Stomach smooth muscle (tissue), 2 donors: ENCODE data around the gene EXOC6.

Experiments
- H3K27ac ChIP-seq: one replicate; pipeline ENCODE4 v1.7.0; 2013; ENCODE audit warnings: mild to moderate bottlenecking, low read length, inconsistent platforms
- H3K27me3 ChIP-seq, 2 donors: one replicate each; pipeline ENCODE4 v1.7.0; 2013; ENCODE audit warnings: low read length in 2 of 2; ENCODE audit not compliant: insufficient read depth in 2 of 2, control insufficient read depth in 1 of 2
- H3K36me3 ChIP-seq, 2 donors: one replicate each; pipeline ENCODE4 v1.7.0; 2013; ENCODE audit warnings: low read length in 2 of 2; ENCODE audit not compliant: control insufficient read depth in 2 of 2, insufficient read depth in 2 of 2
- H3K4me1 ChIP-seq: one replicate; pipeline ENCODE4 v1.7.0; 2013; ENCODE audit warnings: low read length; ENCODE audit not compliant: control insufficient read depth, insufficient read depth
- H3K4me3 ChIP-seq, 2 donors: one replicate each; pipeline ENCODE4 v1.7.0; 2013; ENCODE audit warnings: low read length in 2 of 2
- H3K9ac ChIP-seq, 2 donors: one replicate each; pipeline ENCODE4 v1.7.0; 2013; ENCODE audit warnings: low read length in 2 of 2, mild to moderate bottlenecking in 1 of 2
- H3K9me3 ChIP-seq, 2 donors: one replicate each; pipeline ENCODE4 v1.7.0; 2013; ENCODE audit warnings: low read length in 2 of 2; ENCODE audit not compliant: control insufficient read depth in 2 of 2
- donor health status: healthy.
- donor health status: Pancreatic carcinoma.

The EXOC6 gene

DNA sequence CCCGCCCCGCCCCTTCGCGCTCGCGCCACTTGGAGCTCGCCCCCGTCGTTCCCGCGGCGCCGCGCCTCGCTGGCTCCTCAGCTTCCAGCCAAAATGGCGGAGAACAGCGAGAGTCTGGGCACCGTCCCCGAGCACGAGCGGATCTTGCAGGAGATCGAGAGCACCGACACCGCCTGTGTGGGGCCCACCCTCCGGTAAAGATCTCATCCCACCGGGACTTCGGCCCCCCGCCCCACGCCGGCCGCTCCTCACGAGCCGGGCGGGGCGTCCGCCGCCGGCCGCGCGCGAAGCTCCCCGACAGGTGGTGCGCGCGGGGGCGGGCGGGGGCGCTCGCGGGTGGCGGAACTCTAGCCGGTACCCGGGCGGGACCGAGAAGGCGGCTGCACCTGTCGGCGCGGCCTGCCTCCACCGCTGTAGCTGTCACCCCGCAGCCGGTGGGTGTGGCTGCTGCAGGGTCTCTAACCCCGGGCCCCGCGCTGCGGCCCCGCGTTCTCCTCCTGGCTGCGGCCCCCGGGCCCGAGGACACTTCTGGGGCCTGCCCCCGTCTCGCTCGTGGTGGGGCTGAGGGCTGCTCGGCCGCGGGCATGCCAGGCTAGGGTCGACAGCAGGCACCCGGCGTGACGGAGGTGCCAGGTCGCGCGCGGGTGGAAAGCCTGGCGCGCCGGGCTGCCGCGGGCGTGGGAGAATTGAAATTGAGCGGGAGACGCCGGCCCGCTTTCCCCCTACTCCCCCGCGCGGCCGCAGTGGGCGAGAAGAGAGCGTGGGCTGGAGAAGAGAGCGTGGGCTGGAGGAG, at the start of gene EXOC6:
EXOC6 (plus strand) TSS at position 80 of the 793 bp plus-strand sequence; CDS start at position 94, 14 bp downstream.
- H3K36me3 ChIP-seq = no peaks in the 10 kb centered on the region
- H3K9ac ChIP-seq = peak within 1 kb of the TSS; percentile 55 to 61
- no peaks in the 10 kb centered on the region for H3K4me1 ChIP-seq
- no peaks in the 10 kb centered on the region for H3K9me3 ChIP-seq
- H3K4me3 ChIP-seq = peak within 1 kb of the TSS; percentile 75 to 81
- no peak within 1 kb of the TSS for H3K27ac ChIP-seq
- H3K27me3 ChIP-seq = no peaks in the 10 kb centered on the region

DNA sequence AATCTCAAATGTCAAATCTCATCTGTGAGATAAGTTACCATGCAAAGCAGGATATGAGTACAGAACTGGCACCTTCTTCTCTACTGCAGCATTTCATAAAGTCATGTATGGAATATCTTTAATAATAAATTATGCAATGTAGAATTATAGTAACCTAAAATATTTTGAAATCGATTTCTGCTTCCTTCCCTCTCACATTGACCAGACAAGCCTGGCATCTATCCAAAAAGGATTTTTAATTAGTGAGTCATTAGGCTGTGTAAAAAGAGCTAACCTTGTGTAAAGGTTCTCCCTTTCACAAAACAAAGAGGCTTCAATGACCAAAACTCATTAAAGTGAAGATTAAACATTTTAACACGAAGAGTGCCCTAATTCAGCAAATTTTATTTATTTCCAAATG, 48.8 kb upstream of the EXOC6 start:
- Histone ChIP-seq H3K4me1 (no peaks in the 10 kb centered on the region), H3K27me3 (no peaks in the 10 kb centered on the region), H3K9ac (no peak overlapping the region), H3K36me3 (no peaks in the 10 kb centered on the region), H3K27ac (no peak overlapping the region), H3K9me3 (no peaks in the 10 kb centered on the region), H3K4me3 (no peak overlapping the region)

- no peak overlapping the region for H3K4me3 ChIP-seq
- no peaks in the 10 kb centered on the region for H3K9me3 ChIP-seq
- no peak overlapping the region for H3K27ac ChIP-seq
- H3K27me3 ChIP-seq = no peaks in the 10 kb centered on the region
- no peak overlapping the region for H3K9ac ChIP-seq
- no peaks in the 10 kb centered on the region for H3K36me3 ChIP-seq
- H3K4me1 ChIP-seq = no peaks in the 10 kb centered on the region
These were observed 48.1 kb upstream of the EXOC6 start for GRCh38 chr10:92800134-92800733.

GRCh38 chr10:92801978-92802872, 46.1 kb upstream of the EXOC6 start:
- H3K27ac ChIP-seq = no peak overlapping the region
- H3K4me1 ChIP-seq = no peaks in the 10 kb centered on the region
- no peaks in the 10 kb centered on the region for H3K9me3 ChIP-seq
- no peaks in the 10 kb centered on the region for H3K27me3 ChIP-seq
- H3K36me3 ChIP-seq = no peaks in the 10 kb centered on the region
- no peak overlapping the region for H3K4me3 ChIP-seq
- H3K9ac ChIP-seq = no peak overlapping the region

DNA sequence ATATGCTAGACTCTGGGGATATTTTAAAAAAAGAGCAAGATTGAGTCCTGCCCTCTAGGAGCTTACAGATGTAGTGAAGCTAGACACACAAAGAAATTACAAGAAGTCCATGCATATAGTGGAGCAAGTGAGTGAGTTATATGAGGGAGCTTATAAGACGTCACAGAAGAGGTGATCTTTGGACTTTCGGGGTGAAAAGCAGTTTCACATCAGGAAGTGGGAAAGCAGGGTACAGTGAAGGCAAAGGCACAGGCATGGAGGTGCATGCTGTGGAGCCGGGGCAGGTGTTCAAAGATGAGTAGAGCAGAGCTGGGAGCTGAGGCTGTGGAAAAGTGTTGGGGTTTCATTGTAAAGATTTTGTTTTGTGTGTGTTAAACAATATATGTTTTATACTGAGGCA, 38.5 kb upstream of the EXOC6 start:
- H3K4me1 ChIP-seq = no peaks in the 10 kb centered on the region
- H3K36me3 ChIP-seq = no peaks in the 10 kb centered on the region
- H3K9me3 ChIP-seq = no peaks in the 10 kb centered on the region
- no peak overlapping the region for H3K9ac ChIP-seq
- no peaks in the 10 kb centered on the region for H3K27me3 ChIP-seq
- H3K27ac ChIP-seq = no peak overlapping the region
- H3K4me3 ChIP-seq = no peak overlapping the region

GRCh38 chr10:92810934-92811532, 37.3 kb upstream of the EXOC6 start:
- Histone ChIP-seq H3K9me3 (no peaks in the 10 kb centered on the region), H3K4me1 (no peaks in the 10 kb centered on the region), H3K4me3 (no peak overlapping the region), H3K9ac (no peak overlapping the region), H3K27me3 (no peaks in the 10 kb centered on the region), H3K27ac (no peak overlapping the region), H3K36me3 (no peaks in the 10 kb centered on the region)

DNA sequence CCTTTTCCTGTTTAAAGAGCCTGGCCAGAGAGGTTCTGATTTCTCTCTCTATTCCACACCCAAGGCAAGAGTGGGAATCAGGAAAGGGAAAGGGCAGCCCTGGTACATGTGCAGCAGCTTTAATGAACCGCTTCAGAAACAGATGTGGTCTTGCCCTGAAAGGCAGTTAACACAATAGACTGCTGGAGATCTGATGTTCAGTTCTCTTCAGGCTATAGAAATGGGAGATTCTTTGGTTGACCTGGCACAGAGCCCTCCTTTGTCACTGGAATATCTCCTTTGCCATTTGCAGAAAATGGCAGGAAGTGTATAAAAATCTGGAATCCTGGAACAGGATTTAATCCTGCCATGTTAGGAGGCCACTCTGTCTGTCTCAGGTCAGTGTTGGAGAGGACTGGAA, 36.3 kb upstream of the EXOC6 start:
- Histone ChIP-seq H3K9me3 (no peaks in the 10 kb centered on the region), H3K4me3 (no peak overlapping the region), H3K27ac (no peak overlapping the region), H3K9ac (no peak overlapping the region), H3K4me1 (no peaks in the 10 kb centered on the region), H3K36me3 (no peaks in the 10 kb centered on the region), H3K27me3 (no peaks in the 10 kb centered on the region)

DNA sequence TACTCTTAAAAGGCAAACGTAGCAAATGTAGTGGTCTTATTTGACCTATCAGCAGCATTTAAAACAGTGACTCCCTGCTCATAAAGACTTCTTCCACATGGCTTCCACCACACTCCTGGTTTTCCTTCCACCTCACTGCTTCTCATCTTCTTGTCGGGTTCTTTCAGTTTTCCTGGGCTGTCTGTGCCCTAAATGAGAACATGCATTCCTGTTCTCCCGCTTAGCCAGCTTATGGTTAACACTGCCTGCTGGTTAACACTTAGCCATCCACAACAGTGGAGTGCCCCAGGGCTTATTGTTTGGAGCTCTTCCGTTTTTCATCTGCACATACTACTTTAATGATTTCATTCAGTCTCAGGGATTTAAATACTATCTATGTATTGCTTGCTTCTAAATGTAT, 34.3 kb upstream of the EXOC6 start:
- Histone ChIP-seq H3K4me3 (no peak overlapping the region), H3K27me3 (no peaks in the 10 kb centered on the region), H3K27ac (no peak overlapping the region), H3K9me3 (no peaks in the 10 kb centered on the region), H3K4me1 (no peaks in the 10 kb centered on the region), H3K36me3 (no peaks in the 10 kb centered on the region), H3K9ac (no peak overlapping the region)

DNA sequence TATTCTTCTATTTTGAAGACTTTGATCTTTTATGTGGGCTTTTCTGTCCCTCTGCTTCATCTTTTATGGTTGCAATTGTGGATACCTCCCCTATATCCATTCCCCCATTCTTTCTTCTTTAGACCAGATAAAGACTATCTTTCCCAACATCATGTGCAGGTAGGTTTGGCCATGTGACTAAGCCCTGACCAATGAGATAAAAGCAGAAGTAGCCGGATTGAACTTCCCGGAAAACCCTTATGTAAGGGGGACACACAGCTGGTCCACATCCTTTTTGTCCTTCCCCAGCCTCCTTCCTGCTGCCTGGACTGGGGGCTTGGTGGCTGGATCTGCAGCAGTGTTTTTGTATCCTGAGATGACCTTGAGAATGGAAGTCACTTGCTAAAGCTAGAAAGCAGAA, 33.5 kb upstream of the EXOC6 start:
- no peak overlapping the region for H3K27ac ChIP-seq
- H3K4me1 ChIP-seq = no peaks in the 10 kb centered on the region
- H3K9me3 ChIP-seq = no peaks in the 10 kb centered on the region
- H3K4me3 ChIP-seq = no peak overlapping the region
- H3K27me3 ChIP-seq = no peaks in the 10 kb centered on the region
- no peaks in the 10 kb centered on the region for H3K36me3 ChIP-seq
- H3K9ac ChIP-seq = no peak overlapping the region

DNA sequence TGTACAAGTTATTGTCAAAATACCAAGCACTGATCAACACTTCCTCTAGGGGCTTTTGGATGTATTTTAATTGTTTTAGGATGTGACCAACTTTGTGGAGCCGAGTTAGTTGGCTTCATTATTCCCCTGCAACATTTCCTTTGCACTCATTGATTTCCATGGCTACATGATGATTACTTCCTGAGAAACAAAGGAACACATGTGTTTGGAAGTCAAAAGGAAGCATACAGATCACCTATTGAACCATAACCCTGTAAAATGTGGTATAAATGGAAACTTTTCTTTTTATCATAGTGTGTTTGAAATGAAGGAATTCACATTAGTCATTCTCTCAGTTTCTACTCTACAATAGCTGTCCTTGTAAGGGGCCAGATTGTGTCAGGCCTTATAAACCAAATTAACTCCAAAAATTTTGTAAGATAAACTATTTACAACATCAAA, 32.2 kb upstream of the EXOC6 start:
- Histone ChIP-seq H3K36me3 (no peaks in the 10 kb centered on the region), H3K27me3 (no peaks in the 10 kb centered on the region), H3K9ac (no peak overlapping the region), H3K4me3 (no peak overlapping the region), H3K27ac (no peak overlapping the region), H3K4me1 (no peaks in the 10 kb centered on the region), H3K9me3 (no peaks in the 10 kb centered on the region)
